ENCODE measurements around the gene TRIM23. TPM values are rescaled to one million over a fixed set of nuclear protein-coding genes. Genes with fewer than 3 reads are reported as not detected.

The TRIM23 gene
- total and polyA plus RNA-seq, 2 donors (not counting 1 experiment from before 2014, with no cell fraction given): 3.1 to 21.0 TPM

- ChIA-PET POLR2A (no interaction called here), CTCF (no interaction called here)
- DNase-seq (no peak), ATAC-seq (ENCODE audit: low read depth) (no peak)
- TF ChIP-seq CTCF (IDR thresholded peaks at IDR 0.05) (no peak), EZH2 (IDR thresholded peaks at IDR 0.05; ENCODE audit: borderline replicate concordance, insufficient read depth, low read depth, low read length, poor library complexity, severe bottlenecking) (no peak)
- H3K4me3 Mint-ChIP-seq: no peak overlapping the region
- Histone ChIP-seq H3K4me1 (ENCODE audit: control insufficient read depth in 2 of 2, insufficient read depth in 2 of 2, low read length in 2 of 2) (no peaks in the 10 kb centered on the region), H3K79me2 (ENCODE audit: control insufficient read depth, insufficient read depth, low read length) (peaks cover 10% of the 10 kb centered on the region), H3K27me3 (replicated peaks in 1 of 4; ENCODE audit: control extremely low read depth in 1 of 4, control insufficient read depth in 3 of 4, insufficient read depth in 4 of 4, low read length in 3 of 4) (no peaks in the 10 kb centered on the region), H3K4me3 (ENCODE audit: control extremely low read depth in 1 of 5, extremely low read depth in 1 of 5, insufficient read depth in 1 of 5, low read depth in 2 of 5, low read length in 4 of 5) (no peak overlapping the region), H4K20me1 (ENCODE audit: control insufficient read depth, insufficient read depth, low read length, poor library complexity, severe bottlenecking) (no peaks in the 10 kb centered on the region), H3K9me3 (ENCODE audit: control extremely low read depth in 1 of 3, control insufficient read depth in 2 of 3, insufficient read depth in 1 of 3, low read length in 2 of 3) (no peaks in the 10 kb centered on the region), H3K36me3 (replicated peaks in 1 of 2; ENCODE audit: control extremely low read depth in 1 of 2, control insufficient read depth in 1 of 2, extremely low read depth in 1 of 2, insufficient read depth in 2 of 2, low read length in 1 of 2) (peaks cover 3 to 22% of the 10 kb centered on the region in 2 experiments), H3K9ac (ENCODE audit: low read length) (no peak overlapping the region), H3K4me2 (replicated peaks; ENCODE audit: low read depth, low read length, poor library complexity, severe bottlenecking) (no peak overlapping the region), H3K27ac (ENCODE audit: low read length in 2 of 2) (no peak overlapping the region), H2AFZ (ENCODE audit: insufficient read depth, low read depth, low read length, poor library complexity, severe bottlenecking) (no peak overlapping the region)
- H3K4me1 Mint-ChIP-seq: no peaks in the 10 kb centered on the region
- H3K27me3 Mint-ChIP-seq: no peaks in the 10 kb centered on the region
- intact Hi-C loops (cut with micrococcal nuclease): no loop called here
- no CpG with 5 or more reads among the region's 4 CpGs for WGBS (ENCODE audit: insufficient coverage)
- H3K27ac Mint-ChIP-seq: no peak overlapping the region
- no peaks in the 10 kb centered on the region for H3K9me3 Mint-ChIP-seq (ENCODE audit: insufficient read depth)
Measured at GRCh38 chr5:65640240-65640639, 16.1 kb upstream of the TRIM23 start.

- ATAC-seq (ENCODE audit: low read depth): no peak
- H3K9me3 ChIP-seq (ENCODE audit: control extremely low read depth in 1 of 3, control insufficient read depth in 2 of 3, insufficient read depth in 1 of 3, low read length in 2 of 3): no peaks in the 10 kb centered on the region
- no peak overlapping the region for H3K4me3 ChIP-seq (ENCODE audit: control extremely low read depth in 1 of 5, extremely low read depth in 1 of 5, insufficient read depth in 1 of 5, low read depth in 2 of 5, low read length in 4 of 5)
- Mint-ChIP-seq H3K9me3 (ENCODE audit: insufficient read depth) (no peaks in the 10 kb centered on the region), H3K4me1 (peaks cover 9% of the 10 kb centered on the region), H3K27ac (no peak overlapping the region), H3K27me3 (no peaks in the 10 kb centered on the region), H3K4me3 (no peak overlapping the region)
- ChIA-PET POLR2A (no interaction called here), CTCF (no interaction called here)
- no peaks in the 10 kb centered on the region for H4K20me1 ChIP-seq (ENCODE audit: control insufficient read depth, insufficient read depth, low read length, poor library complexity, severe bottlenecking)
- H3K79me2 ChIP-seq (ENCODE audit: control insufficient read depth, insufficient read depth, low read length): peaks cover 72% of the 10 kb centered on the region
- no peaks in the 10 kb centered on the region for H3K27me3 ChIP-seq (replicated peaks in 1 of 4; ENCODE audit: control extremely low read depth in 1 of 4, control insufficient read depth in 3 of 4, insufficient read depth in 4 of 4, low read length in 3 of 4)
- H3K4me1 ChIP-seq (ENCODE audit: control insufficient read depth in 2 of 2, insufficient read depth in 2 of 2, low read length in 2 of 2): peaks cover under 1 to 3% of the 10 kb centered on the region in 2 donors
- peaks cover 7 to 14% of the 10 kb centered on the region in 2 experiments for H3K36me3 ChIP-seq (replicated peaks in 1 of 2; ENCODE audit: control extremely low read depth in 1 of 2, control insufficient read depth in 1 of 2, extremely low read depth in 1 of 2, insufficient read depth in 2 of 2, low read length in 1 of 2)
- no peak for DNase-seq
- TF ChIP-seq CTCF (IDR thresholded peaks at IDR 0.05): no peak
- TF ChIP-seq EZH2 (IDR thresholded peaks at IDR 0.05; ENCODE audit: borderline replicate concordance, insufficient read depth, low read depth, low read length, poor library complexity, severe bottlenecking): no peak
- H3K27ac ChIP-seq (ENCODE audit: low read length in 2 of 2): no peak overlapping the region
- H2AFZ ChIP-seq (ENCODE audit: insufficient read depth, low read depth, low read length, poor library complexity, severe bottlenecking): no peak overlapping the region
- H3K9ac ChIP-seq (ENCODE audit: low read length): no peak overlapping the region
- H3K4me2 ChIP-seq (replicated peaks; ENCODE audit: low read depth, low read length, poor library complexity, severe bottlenecking): no peak overlapping the region
- intact Hi-C loops (cut with micrococcal nuclease): no loop called here
Measured at GRCh38 chr5:65630981-65631380, 6.8 kb upstream of the TRIM23 start.

Data from B cell (primary cell).